GM08714 (cell line): Measurements from ENCODE around the gene EML2.

Experiments used
- H3K4me3 ChIP-seq: fragments of 200-500 bp; sonication (Bioruptor generic); 2 replicates; pipeline ENCODE4 v1.5.1; 2014; ENCODE audit warnings: mild to moderate bottlenecking, low read length, inconsistent platforms
- ZNF274 ChIP-seq: IDR thresholded peaks from 2 replicates; pipeline ENCODE4 v1.6.1; 2012; ENCODE audit warnings: mild to moderate bottlenecking, low read depth, low read length

EML2 gene

DNA sequence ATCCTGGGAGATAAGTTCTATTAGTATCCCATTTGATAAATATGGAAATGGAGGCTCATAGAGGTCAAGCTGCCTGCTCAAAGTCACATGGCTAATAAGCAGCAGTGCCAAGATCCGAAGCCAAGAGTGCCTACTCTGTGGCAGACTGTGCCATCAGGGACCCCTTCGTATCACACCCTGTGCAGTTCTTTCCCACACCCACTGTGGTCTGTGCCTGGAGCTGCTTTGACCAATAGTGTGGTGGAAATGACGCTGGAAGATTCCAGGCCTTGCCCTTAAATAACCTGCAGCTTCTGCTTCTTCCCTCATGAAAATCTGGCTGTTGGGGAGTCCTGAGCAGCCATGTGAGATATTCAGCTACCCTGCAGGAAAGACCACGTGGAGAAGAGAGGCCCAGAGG lies 64.7 kb downstream of the EML2 start:
- no peak overlapping the region for H3K4me3 ChIP-seq
- TF ChIP-seq ZNF274: no peak

DNA sequence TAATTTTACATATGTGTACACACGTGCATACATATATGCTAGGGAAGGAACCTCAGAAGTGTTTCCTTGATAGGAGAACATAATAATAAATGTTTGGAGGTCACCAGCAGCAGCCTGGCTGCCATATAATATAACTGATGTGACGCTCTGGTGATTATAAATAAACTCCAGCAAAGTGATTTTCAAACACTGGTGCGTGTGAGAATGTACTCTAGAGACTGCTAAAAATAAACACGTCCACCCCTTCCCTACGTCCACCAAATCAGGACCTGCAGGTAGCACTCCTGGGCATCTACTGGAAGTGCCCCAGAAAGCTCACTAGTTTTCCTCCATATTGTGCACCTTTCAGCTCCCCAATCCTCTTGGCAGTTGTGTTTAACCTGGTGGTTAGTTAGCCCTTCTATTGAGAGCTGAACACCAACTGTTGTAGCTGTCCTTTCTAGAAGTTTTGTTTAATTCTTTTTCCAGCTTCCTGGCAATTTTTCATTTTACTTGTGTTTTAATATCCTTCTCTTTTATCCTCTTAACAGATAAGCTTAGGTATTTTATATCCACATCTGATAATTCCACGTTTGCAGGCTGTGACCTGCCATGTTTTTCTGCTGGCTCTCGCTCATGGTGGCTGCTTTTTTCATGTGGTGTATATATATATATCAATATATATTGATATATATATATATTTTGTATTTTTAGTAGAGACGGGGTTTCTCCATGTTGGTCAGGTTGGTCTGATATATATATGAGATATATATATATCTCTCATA lies 67.6 kb downstream of the EML2 start:
- no peak for TF ChIP-seq ZNF274
- H3K4me3 ChIP-seq: no peak overlapping the region

DNA sequence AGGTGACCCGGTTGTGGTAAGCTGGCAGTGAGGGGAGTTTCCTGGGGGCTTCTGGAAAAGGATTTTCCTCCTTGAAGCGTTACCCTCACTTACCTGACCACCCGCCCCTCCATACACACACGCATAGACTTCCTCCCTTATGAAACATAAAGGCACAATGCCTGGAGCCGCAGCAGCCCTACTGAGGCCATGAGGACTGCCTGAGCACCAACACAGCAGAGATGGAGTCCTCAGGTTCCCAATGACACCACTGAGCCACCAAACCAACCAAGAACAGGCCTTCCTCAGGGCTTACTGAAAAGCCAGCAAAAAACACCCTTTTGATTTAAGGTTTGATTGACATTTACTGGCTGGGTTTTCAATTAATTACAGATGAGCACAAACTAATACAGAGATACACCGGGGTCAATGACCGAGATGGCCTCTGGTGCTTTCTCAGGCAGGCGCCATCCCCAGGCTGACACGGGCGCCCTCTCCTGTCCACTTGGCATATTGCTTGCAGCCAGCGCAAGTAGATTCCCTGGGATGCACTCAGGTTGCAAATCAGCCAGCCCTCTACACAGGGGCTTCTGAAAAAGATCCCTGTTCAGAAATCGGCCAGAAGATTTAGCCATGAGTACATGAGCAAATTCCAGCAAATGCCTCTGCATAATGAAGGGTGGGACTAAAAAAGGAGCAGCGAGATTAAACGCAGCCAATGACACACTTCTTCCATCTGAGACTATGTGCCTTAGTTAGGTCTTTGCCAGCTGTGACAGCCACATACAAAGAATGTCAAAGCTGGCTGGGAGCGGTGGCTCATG lies 69.4 kb downstream of the EML2 start:
- H3K4me3 ChIP-seq: no peak overlapping the region
- no peak for TF ChIP-seq ZNF274

DNA sequence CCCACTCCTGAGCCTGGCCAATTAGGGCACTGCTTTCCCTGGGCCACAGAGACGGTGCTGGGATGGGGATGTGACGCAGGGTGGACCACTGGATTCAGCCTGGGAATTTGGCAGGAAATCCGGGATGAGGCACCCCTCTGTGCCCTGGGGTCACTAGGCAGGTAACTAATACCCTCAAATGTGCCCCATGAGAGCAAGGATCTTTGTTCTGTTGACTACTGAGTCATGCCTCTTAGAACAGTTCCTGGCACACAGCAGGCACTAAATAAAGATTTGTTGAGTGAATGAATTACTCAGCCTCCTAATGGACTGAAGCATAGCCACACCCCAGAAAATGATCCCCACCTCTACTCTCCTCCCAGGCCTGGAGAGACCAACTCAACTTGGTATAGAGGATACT lies 70.5 kb downstream of the EML2 start:
- H3K4me3 ChIP-seq: no peak overlapping the region
- no peak for TF ChIP-seq ZNF274

DNA sequence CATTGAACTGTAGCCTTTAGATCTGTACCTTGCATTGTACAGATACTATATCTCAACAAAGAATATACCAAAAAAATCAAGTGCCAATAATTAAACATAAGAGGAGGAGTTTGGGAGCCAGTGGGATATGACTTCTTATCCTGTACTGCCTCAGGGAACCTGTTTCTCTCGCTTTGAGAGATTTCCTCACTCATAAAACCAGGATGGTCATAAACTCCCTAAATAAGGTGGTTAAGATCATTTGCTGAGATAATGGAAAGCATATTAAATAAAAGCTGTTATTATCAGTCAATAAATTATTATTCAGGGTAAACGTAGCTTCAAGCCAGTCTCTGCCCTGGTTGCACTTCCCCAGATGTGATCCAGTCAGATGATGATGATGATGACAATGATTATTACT lies 71.6 kb downstream of the EML2 start:
- H3K4me3 ChIP-seq: no peak overlapping the region
- TF ChIP-seq ZNF274: no peak

DNA sequence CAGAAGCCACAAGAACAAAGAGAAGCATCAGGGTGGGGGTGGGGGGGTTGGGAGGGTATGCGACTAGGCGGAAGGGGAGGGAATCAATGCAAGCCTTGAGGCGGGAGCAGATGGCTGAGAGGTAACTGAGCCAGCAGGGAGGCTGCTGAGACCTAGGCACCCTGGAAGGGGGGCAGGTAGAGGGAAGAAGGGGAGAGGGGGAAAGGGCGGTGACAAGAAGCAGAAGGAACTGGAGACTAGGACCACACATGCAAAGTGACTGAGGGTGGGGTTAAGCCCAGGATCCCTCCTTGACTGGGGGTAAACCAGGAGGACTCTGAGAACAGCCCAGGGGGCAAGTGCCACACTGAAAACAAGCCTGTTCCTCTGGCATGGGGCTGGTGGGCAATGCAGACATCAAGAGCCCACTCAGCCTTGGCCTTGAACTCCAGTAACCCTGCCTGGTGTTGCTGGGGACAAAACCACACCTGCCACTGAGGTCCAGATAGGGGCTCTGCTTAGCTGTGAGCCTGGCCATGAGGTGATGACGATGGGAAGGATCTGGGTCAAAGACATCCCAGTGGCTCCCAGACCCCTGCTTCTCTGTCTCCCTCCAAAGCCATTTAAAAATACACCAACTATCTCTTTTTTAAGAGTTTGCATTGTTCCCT lies 74.9 kb downstream of the EML2 start:
- no peak overlapping the region for H3K4me3 ChIP-seq
- TF ChIP-seq ZNF274: no peak

DNA sequence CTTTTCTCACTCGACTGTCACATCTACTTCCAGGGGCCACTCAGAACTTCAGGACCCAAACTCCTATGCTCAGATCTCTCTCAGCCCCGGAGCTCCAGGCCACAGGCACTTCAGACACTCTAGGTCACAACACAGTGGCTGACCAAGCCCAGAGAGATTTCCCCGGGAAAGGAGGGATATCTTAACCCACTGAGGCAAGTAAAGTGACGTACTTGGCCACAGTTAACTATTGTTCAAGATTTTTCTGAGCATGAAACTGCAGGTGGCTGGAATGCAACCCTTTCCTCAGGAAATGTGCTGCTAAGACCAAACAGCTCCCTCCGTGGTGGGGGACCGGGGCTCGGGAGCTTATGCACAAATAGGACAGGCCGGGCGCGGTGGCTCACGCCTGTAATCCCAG lies 78.5 kb downstream of the EML2 start:
- no peak for TF ChIP-seq ZNF274

DNA sequence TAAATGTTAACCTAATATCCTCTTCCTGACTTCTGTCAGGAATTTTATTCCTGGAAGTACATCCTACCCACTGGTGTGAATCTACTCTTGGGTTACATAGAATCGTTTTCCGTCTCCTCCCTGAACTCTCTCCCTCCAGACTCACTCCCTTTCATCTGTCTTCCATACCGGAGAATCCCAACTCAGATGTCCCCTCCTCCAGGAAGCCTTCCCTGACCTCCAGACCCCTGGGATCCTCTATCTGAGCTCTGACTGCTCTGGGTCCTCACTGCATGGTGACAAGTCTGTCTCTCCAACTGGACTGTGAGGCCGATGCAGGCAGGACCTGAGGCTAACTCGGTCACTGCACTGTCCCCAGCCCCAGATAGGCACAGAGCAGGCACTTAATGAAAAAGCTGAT lies 79.2 kb downstream of the EML2 start:
- no peak overlapping the region for H3K4me3 ChIP-seq
- TF ChIP-seq ZNF274: no peak

More for the DNA sequence above, 78.5 kb downstream of the EML2 start:
- H3K4me3 ChIP-seq: no peak overlapping the region
